ENCODE data around the gene SND1.

SND1 gene

DNA sequence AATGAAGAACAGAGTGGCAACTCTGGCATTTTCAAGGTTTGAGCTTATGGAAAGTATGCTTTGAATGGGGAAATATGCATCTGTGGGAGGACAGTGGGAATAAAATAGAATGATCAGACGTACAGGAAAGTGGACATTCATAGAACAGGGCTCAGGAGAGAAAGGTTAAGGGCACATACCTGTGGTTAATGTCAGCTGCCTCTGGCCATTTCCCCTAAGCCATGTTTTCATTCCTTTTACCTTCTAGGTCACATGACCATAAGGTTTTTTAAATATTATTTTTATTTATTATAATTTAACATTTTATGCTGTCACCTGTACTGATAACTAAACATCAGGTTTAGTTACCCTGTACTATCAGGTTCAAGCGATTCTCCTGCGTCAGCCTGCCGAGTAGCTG is 326.4 kb downstream of the SND1 start:
- Histone ChIP-seq H3K27ac (ENCODE audit: low read depth, low read length, poor library complexity, severe bottlenecking) (no peak overlapping the region), H3K9me2 (ENCODE audit: low read depth, low read length) (no peaks in the 10 kb centered on the region), H3K36me3 (ENCODE audit: insufficient read depth, low read length) (peaks cover 46% of the 10 kb centered on the region), H4K20me1 (ENCODE audit: insufficient read depth, low read length) (no peaks in the 10 kb centered on the region), H2AFZ (ENCODE audit: low read length) (no peak overlapping the region), H3K4me2 (ENCODE audit: low read length) (no peak overlapping the region), H3K4me1 (ENCODE audit: insufficient read depth, low read length, severe bottlenecking) (no peaks in the 10 kb centered on the region), H3K79me2 (ENCODE audit: insufficient read depth, low read length) (no peaks in the 10 kb centered on the region), H3K9me3 (ENCODE audit: low read length) (peaks cover 16% of the 10 kb centered on the region), H3K4me3 (ENCODE audit: low read depth, low read length, poor library complexity, severe bottlenecking) (no peak overlapping the region), H3K27me3 (ENCODE audit: insufficient read depth, low read length) (no peaks in the 10 kb centered on the region), H3F3A (ENCODE audit: insufficient read depth, low read length) (peaks cover 5% of the 10 kb centered on the region; the same call in 1 of the 2 replicates), H3K9ac (ENCODE audit: low read length) (no peak overlapping the region)
- TF ChIP-seq CTCF (IDR thresholded peaks at IDR 0.05; ENCODE audit: low read length) (no peak), EZH2 (IDR thresholded peaks at IDR 0.05; ENCODE audit: borderline replicate concordance, low read length) (no peak)

GRCh38 chr7:127979113-127979727 is 327.2 kb downstream of the SND1 start:
- H3F3A ChIP-seq (ENCODE audit: insufficient read depth, low read length) = peaks cover 5% of the 10 kb centered on the region; the same call in 1 of the 2 replicates
- no peak overlapping the region for H3K4me2 ChIP-seq (ENCODE audit: low read length)
- H3K9me2 ChIP-seq (ENCODE audit: low read depth, low read length) = no peaks in the 10 kb centered on the region
- no peaks in the 10 kb centered on the region for H3K79me2 ChIP-seq (ENCODE audit: insufficient read depth, low read length)
- H2AFZ ChIP-seq (ENCODE audit: low read length) = no peak overlapping the region
- H4K20me1 ChIP-seq (ENCODE audit: insufficient read depth, low read length) = no peaks in the 10 kb centered on the region
- no peaks in the 10 kb centered on the region for H3K4me1 ChIP-seq (ENCODE audit: insufficient read depth, low read length, severe bottlenecking)
- H3K9ac ChIP-seq (ENCODE audit: low read length) = no peak overlapping the region
- peaks cover 46% of the 10 kb centered on the region for H3K36me3 ChIP-seq (ENCODE audit: insufficient read depth, low read length)
- H3K27ac ChIP-seq (ENCODE audit: low read depth, low read length, poor library complexity, severe bottlenecking) = no peak overlapping the region
- H3K4me3 ChIP-seq (ENCODE audit: low read depth, low read length, poor library complexity, severe bottlenecking) = no peak overlapping the region
- H3K27me3 ChIP-seq (ENCODE audit: insufficient read depth, low read length) = no peaks in the 10 kb centered on the region
- TF ChIP-seq EZH2 (IDR thresholded peaks at IDR 0.05; ENCODE audit: borderline replicate concordance, low read length) (no peak), CTCF (IDR thresholded peaks at IDR 0.05; ENCODE audit: low read length) (no peak)
- H3K9me3 ChIP-seq (ENCODE audit: low read length) = peaks cover 16% of the 10 kb centered on the region

GRCh38 chr7:127979728-127980126 is 327.7 kb downstream of the SND1 start:
- peaks cover 46% of the 10 kb centered on the region for H3K36me3 ChIP-seq (ENCODE audit: insufficient read depth, low read length)
- no peak overlapping the region for H3K4me3 ChIP-seq (ENCODE audit: low read depth, low read length, poor library complexity, severe bottlenecking)
- H3K4me1 ChIP-seq (ENCODE audit: insufficient read depth, low read length, severe bottlenecking) = no peaks in the 10 kb centered on the region
- TF ChIP-seq CTCF (IDR thresholded peaks at IDR 0.05; ENCODE audit: low read length) = no peak
- TF ChIP-seq EZH2 (IDR thresholded peaks at IDR 0.05; ENCODE audit: borderline replicate concordance, low read length) = no peak
- H3K79me2 ChIP-seq (ENCODE audit: insufficient read depth, low read length) = no peaks in the 10 kb centered on the region
- no peaks in the 10 kb centered on the region for H3K27me3 ChIP-seq (ENCODE audit: insufficient read depth, low read length)
- H3K9ac ChIP-seq (ENCODE audit: low read length) = no peak overlapping the region
- H3K9me2 ChIP-seq (ENCODE audit: low read depth, low read length) = no peaks in the 10 kb centered on the region
- H3F3A ChIP-seq (ENCODE audit: insufficient read depth, low read length) = peaks cover 5% of the 10 kb centered on the region; the same call in 1 of the 2 replicates
- H2AFZ ChIP-seq (ENCODE audit: low read length) = no peak overlapping the region
- H4K20me1 ChIP-seq (ENCODE audit: insufficient read depth, low read length) = no peaks in the 10 kb centered on the region
- peaks cover 16% of the 10 kb centered on the region for H3K9me3 ChIP-seq (ENCODE audit: low read length)
- H3K27ac ChIP-seq (ENCODE audit: low read depth, low read length, poor library complexity, severe bottlenecking) = no peak overlapping the region
- H3K4me2 ChIP-seq (ENCODE audit: low read length) = no peak overlapping the region

Measured in OCI-LY1 (cell line).